ENCODE data around the gene SPATA1. TPM values are rescaled to one million over a fixed set of nuclear protein-coding genes. Genes with fewer than 3 reads are reported as not detected.

Gene SPATA1
- total and polyA plus RNA-seq, 2 of the 13 experiments (the other 11 are each of a cell fraction or from before 2014, with no cell fraction given), result 0.70 to 1.4 TPM

DNA sequence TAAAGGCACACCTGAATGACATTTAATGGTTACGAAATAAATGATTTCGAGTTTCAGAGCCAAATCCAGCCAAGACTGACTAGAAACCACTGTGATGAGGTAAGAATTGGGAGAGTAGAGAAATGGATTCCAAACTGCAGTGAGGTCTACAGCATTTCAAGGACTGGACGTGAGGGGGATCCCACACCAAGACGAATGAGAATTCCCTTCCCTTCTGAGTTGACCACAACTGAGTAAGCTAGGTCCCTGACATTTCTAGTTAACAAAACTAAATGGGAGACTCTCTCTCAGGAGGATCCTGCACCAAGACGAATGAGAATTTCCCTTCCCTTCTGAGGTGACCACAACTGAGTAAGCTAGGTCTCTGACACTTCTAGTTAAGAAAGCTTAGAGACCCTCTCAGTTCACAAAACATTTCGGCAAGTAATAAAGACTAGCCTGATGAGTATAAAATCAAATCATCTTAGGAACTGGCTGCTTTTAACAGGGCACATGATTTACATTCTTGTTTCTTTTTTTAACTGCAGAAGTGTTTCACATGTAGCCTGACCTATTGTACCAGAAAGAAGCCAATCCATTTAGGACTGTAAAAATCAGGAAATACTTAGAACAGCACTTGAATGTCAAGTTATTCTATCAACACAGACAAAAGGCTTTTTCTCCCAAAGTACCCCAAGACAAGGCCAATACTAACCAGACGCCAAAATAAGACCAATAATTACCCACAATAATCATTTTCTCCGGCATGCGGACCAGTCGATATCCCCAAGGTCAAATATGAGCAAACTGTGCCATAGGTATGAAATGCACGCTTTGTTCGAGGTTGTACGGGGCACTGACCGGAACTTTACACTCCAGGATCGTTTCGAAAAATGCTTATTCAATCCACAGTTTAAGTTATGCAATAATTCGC lies 1.4 kb upstream of the SPATA1 start (continued):
- no peak for TF ChIP-seq ZBTB7B (CRISPR knock-in tag; IDR thresholded peaks at IDR 0.05)
- no peak for TF ChIP-seq GTF2F1 (IDR thresholded peaks at IDR 0.05; ENCODE audit: low read length)
- TF ChIP-seq, protein P1, sequence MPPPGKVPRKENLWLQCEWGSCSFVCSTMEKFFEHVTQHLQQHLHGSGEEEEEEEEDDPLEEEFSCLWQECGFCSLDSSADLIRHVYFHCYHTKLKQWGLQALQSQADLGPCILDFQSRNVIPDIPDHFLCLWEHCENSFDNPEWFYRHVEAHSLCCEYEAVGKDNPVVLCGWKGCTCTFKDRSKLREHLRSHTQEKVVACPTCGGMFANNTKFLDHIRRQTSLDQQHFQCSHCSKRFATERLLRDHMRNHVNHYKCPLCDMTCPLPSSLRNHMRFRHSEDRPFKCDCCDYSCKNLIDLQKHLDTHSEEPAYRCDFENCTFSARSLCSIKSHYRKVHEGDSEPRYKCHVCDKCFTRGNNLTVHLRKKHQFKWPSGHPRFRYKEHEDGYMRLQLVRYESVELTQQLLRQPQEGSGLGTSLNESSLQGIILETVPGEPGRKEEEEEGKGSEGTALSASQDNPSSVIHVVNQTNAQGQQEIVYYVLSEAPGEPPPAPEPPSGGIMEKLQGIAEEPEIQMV (CRISPR knock-in tag; IDR thresholded peaks at IDR 0.05; ENCODE audit: low read depth), result 0 out of 2 replicates have a peak, but pooled peaks have one; percentile 11
- no peak for TF ChIP-seq RNF2 (conservative IDR thresholded peaks at IDR 0.05; ENCODE audit: low read depth)
- TF ChIP-seq ETV6 (CRISPR knock-in tag; conservative IDR thresholded peaks at IDR 0.05), result no peak
- TF ChIP-seq HES4 (CRISPR knock-in tag; IDR thresholded peaks at IDR 0.05; ENCODE audit: borderline replicate concordance), result no peak
- peak; percentile 55 for TF ChIP-seq FOSL2 (CRISPR knock-in tag; IDR thresholded peaks at IDR 0.05)
- TF ChIP-seq, protein P2, sequence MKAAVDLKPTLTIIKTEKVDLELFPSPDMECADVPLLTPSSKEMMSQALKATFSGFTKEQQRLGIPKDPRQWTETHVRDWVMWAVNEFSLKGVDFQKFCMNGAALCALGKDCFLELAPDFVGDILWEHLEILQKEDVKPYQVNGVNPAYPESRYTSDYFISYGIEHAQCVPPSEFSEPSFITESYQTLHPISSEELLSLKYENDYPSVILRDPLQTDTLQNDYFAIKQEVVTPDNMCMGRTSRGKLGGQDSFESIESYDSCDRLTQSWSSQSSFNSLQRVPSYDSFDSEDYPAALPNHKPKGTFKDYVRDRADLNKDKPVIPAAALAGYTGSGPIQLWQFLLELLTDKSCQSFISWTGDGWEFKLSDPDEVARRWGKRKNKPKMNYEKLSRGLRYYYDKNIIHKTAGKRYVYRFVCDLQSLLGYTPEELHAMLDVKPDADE (CRISPR knock-in tag; IDR thresholded peaks at IDR 0.05), result no peak
- TF ChIP-seq ZNF484 (CRISPR knock-in tag; IDR thresholded peaks at IDR 0.05; ENCODE audit: borderline replicate concordance, low read depth), result no peak
- TF ChIP-seq MTA1 (CRISPR knock-in tag; IDR thresholded peaks at IDR 0.05; ENCODE audit: borderline replicate concordance), result no peak
- no peak for TF ChIP-seq FOXC1 (CRISPR knock-in tag; IDR thresholded peaks at IDR 0.05; ENCODE audit: borderline replicate concordance)
- TF ChIP-seq, protein P3, sequence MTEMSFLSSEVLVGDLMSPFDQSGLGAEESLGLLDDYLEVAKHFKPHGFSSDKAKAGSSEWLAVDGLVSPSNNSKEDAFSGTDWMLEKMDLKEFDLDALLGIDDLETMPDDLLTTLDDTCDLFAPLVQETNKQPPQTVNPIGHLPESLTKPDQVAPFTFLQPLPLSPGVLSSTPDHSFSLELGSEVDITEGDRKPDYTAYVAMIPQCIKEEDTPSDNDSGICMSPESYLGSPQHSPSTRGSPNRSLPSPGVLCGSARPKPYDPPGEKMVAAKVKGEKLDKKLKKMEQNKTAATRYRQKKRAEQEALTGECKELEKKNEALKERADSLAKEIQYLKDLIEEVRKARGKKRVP (CRISPR knock-in tag; IDR thresholded peaks at IDR 0.05), result peak; percentile 55 to 97; a peak in 3 of 4 replicates
- TF ChIP-seq ZNF761 (CRISPR knock-in tag; conservative IDR thresholded peaks at IDR 0.05), result no peak
- TF ChIP-seq, protein P4, sequence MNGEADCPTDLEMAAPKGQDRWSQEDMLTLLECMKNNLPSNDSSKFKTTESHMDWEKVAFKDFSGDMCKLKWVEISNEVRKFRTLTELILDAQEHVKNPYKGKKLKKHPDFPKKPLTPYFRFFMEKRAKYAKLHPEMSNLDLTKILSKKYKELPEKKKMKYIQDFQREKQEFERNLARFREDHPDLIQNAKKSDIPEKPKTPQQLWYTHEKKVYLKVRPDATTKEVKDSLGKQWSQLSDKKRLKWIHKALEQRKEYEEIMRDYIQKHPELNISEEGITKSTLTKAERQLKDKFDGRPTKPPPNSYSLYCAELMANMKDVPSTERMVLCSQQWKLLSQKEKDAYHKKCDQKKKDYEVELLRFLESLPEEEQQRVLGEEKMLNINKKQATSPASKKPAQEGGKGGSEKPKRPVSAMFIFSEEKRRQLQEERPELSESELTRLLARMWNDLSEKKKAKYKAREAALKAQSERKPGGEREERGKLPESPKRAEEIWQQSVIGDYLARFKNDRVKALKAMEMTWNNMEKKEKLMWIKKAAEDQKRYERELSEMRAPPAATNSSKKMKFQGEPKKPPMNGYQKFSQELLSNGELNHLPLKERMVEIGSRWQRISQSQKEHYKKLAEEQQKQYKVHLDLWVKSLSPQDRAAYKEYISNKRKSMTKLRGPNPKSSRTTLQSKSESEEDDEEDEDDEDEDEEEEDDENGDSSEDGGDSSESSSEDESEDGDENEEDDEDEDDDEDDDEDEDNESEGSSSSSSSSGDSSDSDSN (CRISPR knock-in tag; IDR thresholded peaks at IDR 0.05), result no peak
- TF ChIP-seq ZNF382 (CRISPR knock-in tag; IDR thresholded peaks at IDR 0.05; ENCODE audit: borderline replicate concordance), result no peak
- 0 out of 2 replicates have a peak, but pooled peaks have one; percentile 20 for TF ChIP-seq NFIC (IDR thresholded peaks at IDR 0.05; ENCODE audit: low read length)
- no peak for TF ChIP-seq ZNF496 (CRISPR knock-in tag; IDR thresholded peaks at IDR 0.05; ENCODE audit: insufficient replicate concordance)
- peak; percentile 86 for TF ChIP-seq CEBPG (CRISPR knock-in tag; IDR thresholded peaks at IDR 0.05)
- peak; percentile 63; the same call in 1 of the 2 replicates for TF ChIP-seq TBX2 (CRISPR knock-in tag; IDR thresholded peaks at IDR 0.05; ENCODE audit: borderline replicate concordance)
- TF ChIP-seq RBM22 (optimal IDR thresholded peaks at IDR 0.05; ENCODE audit: low read length), result peak; percentile 87
- no peak for TF ChIP-seq ZNF343 (CRISPR knock-in tag; IDR thresholded peaks at IDR 0.05)
- TF ChIP-seq SRF (IDR thresholded peaks at IDR 0.05; ENCODE audit: low read depth, low read length), result no peak
- TF ChIP-seq NFYB (CRISPR knock-in tag; IDR thresholded peaks at IDR 0.05), result no peak
- no peak for TF ChIP-seq FLYWCH1 (CRISPR knock-in tag; IDR thresholded peaks at IDR 0.05)
- no peak; the same call in 1 of the 2 replicates for TF ChIP-seq TOPORS (CRISPR knock-in tag; IDR thresholded peaks at IDR 0.05)
